Cardiac fibroblast (primary cell): ENCODE results near the gene MBP.

Source experiments
- DNase-seq, 2 donors: peaks; one replicate each; pipeline versions ENCODE4 v3.0.0 to v3.0.0-alpha.2; 2010; ENCODE audit warnings: low read depth in 2 of 2
- H3K4me3 ChIP-seq, 2 donors: replicated peaks in 1 of 2; 1 replicate in 1 of 2; 2 replicates in 1 of 2; pipeline ENCODE4 v1.5.1; 2011; ENCODE audit warnings: low read depth in 2 of 2, low read length in 2 of 2, mild to moderate bottlenecking in 2 of 2, moderate library complexity in 1 of 2
- CTCF ChIP-seq: IDR thresholded peaks from one replicate; pipeline ENCODE4 v1.5.1; 2011; ENCODE audit warnings: low read depth, mild to moderate bottlenecking, low read length, inconsistent platforms

Gene MBP

GRCh38 chr18:76960528-76961035 is 172.0 kb downstream of the MBP start:
- TF ChIP-seq CTCF, result no peak
- no peak overlapping the region for H3K4me3 ChIP-seq
- DNase-seq, result no peak

- no peak overlapping the region for H3K4me3 ChIP-seq
- DNase-seq, result no peak
- no peak for TF ChIP-seq CTCF
These were observed 173.0 kb downstream of the MBP start for GRCh38 chr18:76959605-76960004.

GRCh38 chr18:76958692-76959341 is 173.8 kb downstream of the MBP start:
- peak; percentile 15 to 39 for DNase-seq
- TF ChIP-seq CTCF, result no peak
- no peak overlapping the region for H3K4me3 ChIP-seq

GRCh38 chr18:76957384-76958355 is 174.9 kb downstream of the MBP start:
- TF ChIP-seq CTCF, result no peak
- H3K4me3 ChIP-seq, result no peak overlapping the region
- peak in 1 of 2 donors; percentile 46 for DNase-seq

- DNase-seq, result no peak
- no peak overlapping the region for H3K4me3 ChIP-seq
- no peak for TF ChIP-seq CTCF
These were observed 175.9 kb downstream of the MBP start for GRCh38 chr18:76956648-76957047.

GRCh38 chr18:76955524-76956170 is 176.9 kb downstream of the MBP start:
- no peak overlapping the region for H3K4me3 ChIP-seq
- TF ChIP-seq CTCF, result no peak
- no peak for DNase-seq
